OCI-LY3 (cell line): ENCODE results near the gene MIPOL1.

Experiments used
- H2AFZ ChIP-seq: fragments of 200-600, 300-600 bp; shearing (Covaris generic); 2 replicates; pipeline ENCODE4 v1.6.0; 2014; ENCODE audit warnings: antibody characterized with exemption, low read depth, low read length
- H3K27ac ChIP-seq: fragments of 200-600, 300-600 bp; sonication (generic); 2 replicates; pipeline ENCODE4 v1.5.1; 2014; ENCODE audit warnings: mild to moderate bottlenecking, low read length, moderate library complexity, mixed read lengths
- H3K27me3 ChIP-seq: fragments of 200-600, 300-600 bp; sonication (generic); 2 replicates; pipeline ENCODE4 v1.6.1; 2014; ENCODE audit warnings: low read depth, low read length, mixed read lengths
- H3K36me3 ChIP-seq: fragments of 200-600, 300-600 bp; sonication (generic); replicated peaks from 2 replicates; pipeline ENCODE3; 2014; ENCODE audit warnings: low read depth, low read length, mixed read lengths
- H3K4me1 ChIP-seq: fragments of 300-600, 200-600 bp; sonication (generic); 2 replicates; pipeline ENCODE4 v1.6.1; 2014; ENCODE audit warnings: low read length, mixed read lengths
- H3K4me2 ChIP-seq: fragments of 200-600, 300-600 bp; sonication (generic); 2 replicates; pipeline ENCODE4 v1.6.1; 2014; ENCODE audit warnings: low read length, mixed read lengths
- H3K4me3 ChIP-seq: fragments of 300-600, 200-600 bp; sonication (generic); 2 replicates; pipeline ENCODE4 v1.5.1; 2014; ENCODE audit warnings: antibody characterized with exemption, mild to moderate bottlenecking, low read length, moderate library complexity
- H3K79me2 ChIP-seq: fragments of 300-600, 200-600 bp; shearing (Covaris generic); 2 replicates; pipeline ENCODE4 v1.6.1; 2014; ENCODE audit warnings: mild to moderate bottlenecking, low read length, mixed read lengths
- H3K9ac ChIP-seq: fragments of 300-600, 200-600 bp; shearing (Covaris generic); 2 replicates; pipeline ENCODE4 v1.6.0; 2014; ENCODE audit warnings: mild to moderate bottlenecking, low read length, moderate library complexity
- H3K9me3 ChIP-seq: fragments of 200-600, 300-600 bp; shearing (Covaris generic); 2 replicates; pipeline ENCODE4 v1.6.1; 2014; ENCODE audit warnings: low read length, mixed read lengths; ENCODE audit not compliant: insufficient read depth
- H4K20me1 ChIP-seq: fragments of 200-600, 300-600 bp; sonication (generic); 2 replicates; pipeline ENCODE4 v1.6.1; 2016; ENCODE audit warnings: low read length, mixed read lengths; ENCODE audit not compliant: insufficient read depth
- CTCF ChIP-seq: fragments of 200-600, 300-600 bp; sonication (generic); IDR thresholded peaks from 2 replicates; pipeline ENCODE4 v1.5.1; 2014; ENCODE audit warnings: antibody characterized with exemption, low read length, low read depth
- EZH2phosphoT487 ChIP-seq: fragments of 200-600 bp; shearing (Covaris generic); IDR thresholded peaks from 2 replicates; pipeline ENCODE4 v1.6.1; 2018; ENCODE audit warnings: antibody characterized with exemption, mixed run types, low read depth

Gene MIPOL1

GRCh38 chr14:37411079-37411735 is 213.5 kb downstream of the MIPOL1 start:
- Histone ChIP-seq H3K4me2 (no peak overlapping the region), H3K79me2 (no peaks in the 10 kb centered on the region), H3K9ac (no peak overlapping the region), H2AFZ (no peak overlapping the region), H3K27me3 (no peaks in the 10 kb centered on the region), H3K4me1 (no peaks in the 10 kb centered on the region), H4K20me1 (no peaks in the 10 kb centered on the region), H3K27ac (no peak overlapping the region), H3K4me3 (no peak overlapping the region), H3K36me3 (no peaks in the 10 kb centered on the region), H3K9me3 (no peaks in the 10 kb centered on the region)
- TF ChIP-seq EZH2phosphoT487 = no peak
- TF ChIP-seq CTCF = no peak

GRCh38 chr14:37413050-37413449 is 215.3 kb downstream of the MIPOL1 start:
- no peak overlapping the region for H3K27ac ChIP-seq
- H3K27me3 ChIP-seq = no peaks in the 10 kb centered on the region
- TF ChIP-seq EZH2phosphoT487 (no peak), CTCF (no peak)
- no peaks in the 10 kb centered on the region for H4K20me1 ChIP-seq
- H3K4me3 ChIP-seq = no peak overlapping the region
- H3K36me3 ChIP-seq = no peaks in the 10 kb centered on the region
- H3K9ac ChIP-seq = no peak overlapping the region
- H3K4me2 ChIP-seq = no peak overlapping the region
- H3K79me2 ChIP-seq = no peaks in the 10 kb centered on the region
- H3K4me1 ChIP-seq = no peaks in the 10 kb centered on the region
- no peak overlapping the region for H2AFZ ChIP-seq
- H3K9me3 ChIP-seq = no peaks in the 10 kb centered on the region

- Histone ChIP-seq H3K9me3 (no peaks in the 10 kb centered on the region), H2AFZ (no peak overlapping the region), H3K4me1 (no peaks in the 10 kb centered on the region), H3K4me3 (no peak overlapping the region), H3K4me2 (no peak overlapping the region), H3K27me3 (no peaks in the 10 kb centered on the region), H3K36me3 (no peaks in the 10 kb centered on the region), H3K9ac (no peak overlapping the region), H3K27ac (no peak overlapping the region), H4K20me1 (no peaks in the 10 kb centered on the region), H3K79me2 (no peaks in the 10 kb centered on the region)
- no peak for TF ChIP-seq CTCF
- TF ChIP-seq EZH2phosphoT487 = no peak
These were observed 215.8 kb downstream of the MIPOL1 start for GRCh38 chr14:37413504-37414003.

- H3K4me1 ChIP-seq = no peaks in the 10 kb centered on the region
- H3K27me3 ChIP-seq = no peaks in the 10 kb centered on the region
- H3K79me2 ChIP-seq = no peaks in the 10 kb centered on the region
- H3K4me3 ChIP-seq = no peak overlapping the region
- TF ChIP-seq CTCF (no peak), EZH2phosphoT487 (no peak)
- H3K9ac ChIP-seq = no peak overlapping the region
- no peaks in the 10 kb centered on the region for H3K36me3 ChIP-seq
- no peak overlapping the region for H2AFZ ChIP-seq
- H3K4me2 ChIP-seq = no peak overlapping the region
- H3K27ac ChIP-seq = no peak overlapping the region
- H4K20me1 ChIP-seq = no peaks in the 10 kb centered on the region
- H3K9me3 ChIP-seq = no peaks in the 10 kb centered on the region
These were observed 218.5 kb downstream of the MIPOL1 start for GRCh38 chr14:37416264-37416663.
